Upper lobe of left lung (tissue), 4 donors: ENCODE data around the gene HK1.

Experiments used
- CTCF ChIP-seq, 6 experiments: fragments of 450-650 bp in 4 of 6; fragments of 200-600 bp in 2 of 6; sonication (generic) in 2 of 6; IDR thresholded peaks; one replicate each; pipeline ENCODE4 v1.5.1; 2016 to 2019; ENCODE audit warnings: antibody characterized with exemption in 6 of 6
- POLR2A ChIP-seq, 4 donors: fragments of 450-650 bp; IDR thresholded peaks; one replicate each; pipeline ENCODE4 v1.5.1; 2016 to 2017; ENCODE audit warnings: antibody characterized with exemption in 4 of 4, mild to moderate bottlenecking in 2 of 4
- POLR2AphosphoS5 ChIP-seq, 2 donors: sonication (generic); formaldehyde crosslinking; IDR thresholded peaks; one replicate each; pipeline ENCODE4 v1.5.1; 2017; ENCODE audit warnings: antibody characterized with exemption in 2 of 2

- TF ChIP-seq CTCF (IDR thresholded peaks at IDR 0.05) (no peak), POLR2A (IDR thresholded peaks at IDR 0.05) (no peak), POLR2AphosphoS5 (IDR thresholded peaks at IDR 0.05) (peak; percentile 17 to 40)
Observed at GRCh38 chr10:69377933-69378332, 99.6 kb downstream of the HK1 start.
